Activated naive CD4-positive, alpha-beta T cell treated with anti-CD3 and anti-CD28 coated beads, Interleukin-2, amount 50 U/mL, for 24 hours (primary cell): ENCODE measurements around the gene FERD3L.
"Not testable (repeated sequence)": the region's sequence is repeated elsewhere in the genome, so short reads cannot be mapped to it uniquely, and the experiment has no call there.

Experiments
- H3K27ac Mint-ChIP-seq: one replicate; pipeline ENCODE4 v1.8.0; 2021; ENCODE audit warnings: mild to moderate bottlenecking, mixed read lengths
- H3K27me3 Mint-ChIP-seq: one replicate; pipeline ENCODE4 v1.8.0; 2021; ENCODE audit warnings: mixed read lengths
- H3K36me3 Mint-ChIP-seq: one replicate; pipeline ENCODE4 v1.8.0; 2021; ENCODE audit warnings: mixed read lengths
- H3K4me1 Mint-ChIP-seq: one replicate; pipeline ENCODE4 v1.8.0; 2021; ENCODE audit warnings: mixed read lengths
- H3K4me3 Mint-ChIP-seq: one replicate; pipeline ENCODE4 v1.8.0; 2021; ENCODE audit warnings: mild to moderate bottlenecking, mixed read lengths
- H3K9me3 Mint-ChIP-seq: one replicate; pipeline ENCODE4 v1.8.0; 2021; ENCODE audit warnings: mixed read lengths

The FERD3L gene, protein sequence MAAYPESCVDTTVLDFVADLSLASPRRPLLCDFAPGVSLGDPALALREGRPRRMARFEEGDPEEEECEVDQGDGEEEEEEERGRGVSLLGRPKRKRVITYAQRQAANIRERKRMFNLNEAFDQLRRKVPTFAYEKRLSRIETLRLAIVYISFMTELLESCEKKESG

DNA sequence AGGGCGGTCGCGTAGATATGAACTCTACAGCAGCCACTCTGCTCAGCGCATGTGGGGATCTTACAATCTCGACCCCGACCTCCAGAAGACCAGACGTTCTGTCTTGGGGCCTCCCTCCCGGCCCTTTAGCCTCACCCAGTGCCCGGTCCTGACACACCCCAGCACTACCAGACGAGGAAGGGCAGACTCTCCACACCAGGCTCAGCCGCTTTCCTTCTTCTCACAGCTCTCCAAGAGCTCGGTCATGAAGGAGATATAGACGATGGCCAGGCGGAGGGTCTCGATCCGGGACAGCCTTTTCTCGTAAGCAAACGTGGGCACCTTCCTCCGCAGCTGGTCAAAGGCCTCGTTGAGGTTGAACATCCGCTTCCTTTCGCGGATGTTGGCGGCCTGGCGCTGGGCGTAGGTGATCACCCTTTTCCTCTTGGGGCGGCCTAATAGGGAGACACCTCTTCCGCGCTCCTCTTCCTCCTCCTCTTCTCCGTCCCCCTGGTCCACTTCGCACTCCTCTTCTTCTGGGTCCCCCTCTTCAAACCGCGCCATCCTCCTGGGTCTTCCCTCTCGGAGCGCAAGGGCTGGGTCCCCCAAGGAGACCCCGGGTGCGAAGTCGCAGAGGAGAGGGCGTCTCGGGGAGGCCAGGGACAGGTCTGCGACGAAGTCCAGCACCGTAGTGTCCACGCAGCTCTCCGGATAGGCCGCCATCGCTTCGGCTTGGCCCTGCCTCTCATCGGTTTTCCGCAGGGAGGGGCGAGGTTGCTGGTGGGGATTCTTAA lies at the start of gene FERD3L:
Gene FERD3L, minus strand, starts transcription at position 761 of the 773 bp plus-strand sequence. Its CDS starts 59 bp downstream, at position 702.
- Mint-ChIP-seq H3K4me3 (no peak within 1 kb of the TSS), H3K27ac (no peak within 1 kb of the TSS), H3K36me3 (peaks cover 2% of the 10 kb centered on the region), H3K9me3 (no peaks in the 10 kb centered on the region), H3K4me1 (no peaks in the 10 kb centered on the region), H3K27me3 (peaks cover 28% of the 10 kb centered on the region)

DNA sequence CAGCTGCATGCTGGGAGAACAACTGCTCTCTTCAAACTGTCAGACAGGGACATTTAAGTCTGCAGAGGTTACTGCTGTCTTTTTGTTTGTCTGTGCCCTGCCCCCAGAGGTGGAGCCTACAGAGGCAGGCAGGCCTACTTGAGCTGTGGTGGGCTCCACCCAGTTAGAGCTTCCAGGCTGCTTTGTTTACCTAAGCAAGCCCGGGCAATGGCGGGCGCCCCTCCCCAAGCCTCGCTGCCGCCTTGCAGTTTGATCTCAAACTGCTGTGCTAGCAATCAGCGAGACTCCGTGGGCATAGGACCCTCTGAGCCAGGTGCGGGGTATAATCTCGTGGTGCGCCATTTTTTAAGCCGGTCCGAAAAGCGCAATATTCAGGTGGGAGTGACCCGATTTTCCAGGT lies 49.2 kb upstream of the FERD3L start:
- H3K27ac Mint-ChIP-seq, H3K9me3 Mint-ChIP-seq, H3K27me3 Mint-ChIP-seq, H3K36me3 Mint-ChIP-seq, H3K4me3 Mint-ChIP-seq, H3K4me1 Mint-ChIP-seq: not testable (repeated sequence)

DNA sequence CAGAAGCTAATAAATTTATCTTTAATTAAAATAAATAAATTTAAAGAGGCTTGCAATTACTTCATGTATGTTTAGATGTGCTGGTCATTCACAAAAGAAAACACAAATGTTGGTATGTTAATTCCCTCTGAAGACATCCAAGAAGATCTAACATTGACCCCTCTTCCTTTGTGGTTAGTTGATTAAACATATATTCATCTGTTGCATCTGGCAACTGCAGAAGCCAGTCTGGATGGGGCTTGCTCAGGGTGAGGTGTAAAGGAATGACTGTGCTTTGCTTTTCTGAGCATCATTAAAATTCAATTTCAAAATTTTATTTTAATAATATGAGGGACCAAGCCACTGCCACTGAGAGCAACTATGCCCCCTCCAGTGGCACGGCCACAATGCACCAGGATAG lies 36.4 kb upstream of the FERD3L start:
- no peak overlapping the region for H3K27ac Mint-ChIP-seq
- peaks cover 22% of the 10 kb centered on the region for H3K9me3 Mint-ChIP-seq
- H3K36me3 Mint-ChIP-seq: no peaks in the 10 kb centered on the region
- H3K4me3 Mint-ChIP-seq: no peak overlapping the region
- no peaks in the 10 kb centered on the region for H3K27me3 Mint-ChIP-seq
- no peaks in the 10 kb centered on the region for H3K4me1 Mint-ChIP-seq

DNA sequence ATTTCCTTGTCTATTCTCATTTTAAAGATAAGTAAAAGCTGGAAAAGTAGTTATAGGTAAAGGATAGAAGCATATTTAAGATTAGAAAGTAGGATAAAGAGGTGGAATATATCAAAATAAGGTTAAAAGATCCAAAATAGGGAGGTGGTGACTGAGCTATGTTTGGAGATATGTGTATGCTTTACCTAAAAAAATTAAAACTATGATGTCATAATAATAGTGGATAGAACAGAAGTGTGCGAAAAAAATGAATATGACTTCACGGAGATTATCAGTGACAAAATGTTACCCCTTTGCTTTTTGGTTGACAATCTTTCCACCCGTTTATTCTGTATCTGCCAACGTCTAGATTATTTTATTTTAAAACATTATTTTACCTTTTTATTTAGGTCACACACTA lies 33.4 kb upstream of the FERD3L start:
- Mint-ChIP-seq H3K4me3 (no peak overlapping the region), H3K27me3 (no peaks in the 10 kb centered on the region), H3K27ac (no peak overlapping the region), H3K4me1 (no peaks in the 10 kb centered on the region), H3K36me3 (no peaks in the 10 kb centered on the region), H3K9me3 (peaks cover 9% of the 10 kb centered on the region)

DNA sequence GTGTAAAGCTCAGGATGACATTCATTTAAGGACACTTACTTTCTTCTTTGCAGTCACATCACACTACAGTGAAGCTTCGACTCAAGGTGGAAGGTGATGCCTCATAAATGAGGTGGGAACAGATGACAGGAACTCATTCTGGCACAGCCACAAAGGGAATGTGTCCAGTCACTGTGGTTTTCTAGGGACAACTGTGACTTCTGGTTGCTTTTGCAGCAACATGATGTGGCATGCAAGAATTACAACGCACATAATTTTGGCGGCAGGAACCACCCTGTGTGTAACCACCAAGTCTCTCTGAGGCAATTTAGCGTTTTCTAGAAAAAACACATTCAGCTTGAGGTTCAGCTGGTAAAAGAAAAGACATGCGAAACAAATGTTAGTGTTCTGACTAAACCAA lies 32.0 kb upstream of the FERD3L start:
- Mint-ChIP-seq H3K4me1 (no peaks in the 10 kb centered on the region), H3K9me3 (peaks cover 4% of the 10 kb centered on the region), H3K4me3 (no peak overlapping the region), H3K27ac (no peak overlapping the region), H3K36me3 (no peaks in the 10 kb centered on the region), H3K27me3 (no peaks in the 10 kb centered on the region)

DNA sequence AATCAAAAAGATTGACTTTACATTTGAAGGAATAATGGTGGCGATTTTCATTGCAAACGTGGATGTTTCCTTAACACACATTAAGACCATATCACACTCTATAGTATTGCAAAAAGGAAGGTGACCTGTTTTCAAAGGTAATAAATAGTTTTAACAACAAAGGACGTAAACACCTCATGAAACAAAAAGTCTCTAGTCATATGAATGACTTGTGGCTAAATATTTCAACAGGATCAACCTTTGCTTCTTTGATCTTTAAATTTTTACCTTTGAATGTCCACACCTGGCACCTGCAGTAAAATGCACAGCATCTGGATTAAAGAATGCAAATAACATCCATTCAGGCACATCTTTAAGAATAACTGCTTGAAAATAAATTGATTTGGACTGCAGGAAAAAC lies 30.0 kb upstream of the FERD3L start:
- Mint-ChIP-seq H3K36me3 (no peaks in the 10 kb centered on the region), H3K4me1 (no peaks in the 10 kb centered on the region), H3K27me3 (no peaks in the 10 kb centered on the region), H3K9me3 (peaks cover 4% of the 10 kb centered on the region), H3K27ac (no peak overlapping the region), H3K4me3 (no peak overlapping the region)

DNA sequence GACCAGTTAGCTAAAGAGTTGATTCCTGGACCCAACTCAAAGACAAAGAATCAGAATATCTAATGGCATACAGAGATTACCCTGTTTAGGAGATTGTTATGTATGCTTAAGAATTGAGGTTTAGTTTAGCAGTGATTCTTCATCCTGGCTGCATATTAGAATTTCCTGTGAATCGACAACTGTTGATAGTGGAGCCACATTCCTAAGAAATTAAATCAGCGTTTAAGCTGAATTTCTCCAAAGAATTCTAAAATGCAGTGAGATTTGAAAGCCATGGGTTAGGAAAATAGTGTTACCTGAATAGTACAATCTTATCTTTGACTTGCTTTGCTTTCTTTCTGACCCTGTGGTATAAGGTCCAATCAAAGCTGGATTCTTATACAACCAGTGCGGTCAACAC lies 16.4 kb upstream of the FERD3L start:
- Mint-ChIP-seq H3K9me3 (peaks cover 5% of the 10 kb centered on the region), H3K4me3 (no peak overlapping the region), H3K27ac (no peak overlapping the region), H3K4me1 (no peaks in the 10 kb centered on the region), H3K27me3 (no peaks in the 10 kb centered on the region), H3K36me3 (no peaks in the 10 kb centered on the region)

DNA sequence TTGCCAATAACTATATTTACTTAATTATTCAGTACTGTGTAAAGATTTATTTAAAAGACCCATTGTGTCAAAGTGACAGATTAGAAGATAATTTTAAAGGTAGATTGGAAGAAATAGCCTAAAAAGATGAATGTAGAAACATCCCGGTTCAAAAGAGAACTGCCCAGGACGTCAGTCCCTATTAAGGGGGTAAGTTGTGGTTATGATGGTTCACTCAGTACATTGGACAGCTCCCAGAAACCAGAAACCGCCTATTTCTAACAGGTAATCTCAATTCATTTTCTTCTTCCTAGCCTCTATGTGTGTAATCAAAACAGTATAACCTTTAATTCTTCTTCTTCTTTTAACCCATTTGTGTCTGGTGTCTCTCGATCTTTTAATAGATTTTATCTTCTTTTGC lies 1.5 kb upstream of the FERD3L start:
- H3K27me3 Mint-ChIP-seq: peaks cover 28% of the 10 kb centered on the region
- H3K27ac Mint-ChIP-seq: no peak overlapping the region
- H3K36me3 Mint-ChIP-seq: peaks cover 2% of the 10 kb centered on the region
- H3K9me3 Mint-ChIP-seq: no peaks in the 10 kb centered on the region
- no peaks in the 10 kb centered on the region for H3K4me1 Mint-ChIP-seq
- no peak overlapping the region for H3K4me3 Mint-ChIP-seq

DNA sequence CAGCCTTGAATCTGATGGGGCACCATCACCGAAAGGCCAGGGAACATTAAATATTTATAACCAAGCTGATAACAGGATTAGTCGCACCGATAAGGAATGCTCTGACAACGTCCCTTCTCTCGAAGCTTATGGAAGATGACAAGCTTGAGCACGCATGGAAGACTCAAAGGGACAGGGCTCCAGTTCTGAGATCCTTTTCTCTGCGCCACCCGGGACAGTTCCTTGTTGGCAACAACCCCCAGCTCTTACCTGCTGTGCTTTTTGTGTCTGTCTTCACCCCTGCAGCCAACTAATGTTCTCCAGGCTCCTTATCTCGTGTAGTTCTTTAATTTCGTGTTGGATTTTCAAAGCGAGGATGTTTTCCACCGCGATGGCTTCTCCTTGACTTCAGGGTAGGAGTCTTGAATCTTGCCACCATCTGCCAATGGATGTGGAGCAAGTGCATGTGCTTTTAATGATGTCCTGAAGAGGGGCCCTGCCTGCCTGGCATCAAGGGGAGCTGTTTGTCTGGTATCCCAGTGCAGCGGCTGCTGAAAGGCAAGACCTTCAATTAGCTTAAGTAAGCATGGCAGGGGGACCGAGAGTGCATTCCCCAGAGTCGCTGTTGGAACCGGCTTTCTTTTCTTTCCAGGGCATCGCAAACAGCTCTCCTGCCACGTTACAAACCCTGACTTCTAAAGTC lies 354 bp upstream of the FERD3L start:
- no peak overlapping the region for H3K27ac Mint-ChIP-seq
- H3K36me3 Mint-ChIP-seq: peaks cover 2% of the 10 kb centered on the region

DNA sequence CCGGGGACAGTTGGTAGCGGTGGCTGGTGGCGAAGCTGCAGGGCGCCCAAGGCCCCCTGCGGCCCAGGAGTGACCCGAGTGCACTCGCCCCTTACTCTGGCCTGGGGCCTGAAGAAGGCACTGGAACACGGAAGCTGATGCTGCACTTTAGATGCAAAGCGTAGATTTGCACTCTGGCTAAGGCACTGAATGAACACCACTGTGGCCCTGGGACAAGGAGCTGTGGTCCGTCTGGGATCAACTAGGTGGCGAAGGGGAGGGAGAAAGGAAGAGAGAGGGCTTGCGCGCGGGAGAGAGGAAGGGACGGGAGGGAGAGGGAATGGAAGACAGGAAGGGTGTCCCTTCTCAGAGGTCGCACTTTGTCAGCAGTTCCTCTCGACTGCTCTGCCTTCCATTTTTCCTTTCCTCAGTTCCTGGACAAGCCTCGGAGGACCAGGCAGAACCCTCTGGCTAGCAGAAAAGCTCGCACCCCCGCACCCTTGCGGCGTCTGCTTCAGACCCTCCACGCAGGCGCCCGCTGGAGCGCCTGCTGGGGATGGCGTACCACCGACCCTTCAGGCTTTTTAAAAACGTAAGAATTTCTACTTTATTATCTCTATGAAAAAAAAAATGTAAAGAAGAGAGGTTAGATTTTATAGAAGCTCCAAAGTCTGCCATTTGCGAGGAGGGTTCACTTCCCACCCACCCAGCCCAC lies 1.2 kb downstream of the FERD3L start:
- H3K27me3 Mint-ChIP-seq: peaks cover 28% of the 10 kb centered on the region
- no peaks in the 10 kb centered on the region for H3K9me3 Mint-ChIP-seq
- H3K4me3 Mint-ChIP-seq: no peak overlapping the region
- no peak overlapping the region for H3K27ac Mint-ChIP-seq
- H3K4me1 Mint-ChIP-seq: no peaks in the 10 kb centered on the region
- peaks cover 2% of the 10 kb centered on the region for H3K36me3 Mint-ChIP-seq

More for the DNA sequence above, 354 bp upstream of the FERD3L start:
- H3K4me3 Mint-ChIP-seq: no peak overlapping the region
- peaks cover 28% of the 10 kb centered on the region for H3K27me3 Mint-ChIP-seq
- no peaks in the 10 kb centered on the region for H3K4me1 Mint-ChIP-seq
- no peaks in the 10 kb centered on the region for H3K9me3 Mint-ChIP-seq

DNA sequence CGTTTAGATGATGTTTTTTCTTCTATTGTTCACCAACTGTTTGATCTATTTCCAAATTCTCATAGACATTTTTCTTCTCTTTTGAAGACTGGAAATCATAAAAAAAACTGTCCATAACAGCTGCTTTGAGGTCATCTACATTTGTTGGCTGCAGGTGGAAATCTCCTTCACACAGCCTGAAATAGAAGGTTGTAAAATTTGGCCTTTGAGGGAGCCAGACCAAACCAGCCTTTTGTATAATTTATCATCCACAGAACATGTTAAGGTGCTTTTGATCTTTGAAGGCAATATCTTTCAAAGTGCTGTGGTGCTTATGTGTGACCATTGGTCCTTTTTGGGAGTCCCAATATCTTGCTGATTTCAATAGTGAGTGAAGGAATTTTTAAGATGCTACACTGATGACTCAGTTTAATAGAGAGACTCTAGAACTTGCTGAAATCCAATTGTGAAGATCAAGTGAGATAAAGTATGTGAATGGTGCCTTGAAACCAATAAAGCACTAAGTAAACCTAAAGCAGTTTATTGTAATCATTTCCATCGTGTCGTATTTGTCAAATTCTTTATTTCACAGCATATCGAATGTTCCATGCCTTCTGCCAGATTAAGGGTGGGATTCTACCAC lies 5.4 kb downstream of the FERD3L start:
- no peak overlapping the region for H3K4me3 Mint-ChIP-seq
- H3K4me1 Mint-ChIP-seq: no peaks in the 10 kb centered on the region
- H3K36me3 Mint-ChIP-seq: no peaks in the 10 kb centered on the region
- no peaks in the 10 kb centered on the region for H3K9me3 Mint-ChIP-seq
- H3K27me3 Mint-ChIP-seq: peaks cover 15% of the 10 kb centered on the region
- no peak overlapping the region for H3K27ac Mint-ChIP-seq

DNA sequence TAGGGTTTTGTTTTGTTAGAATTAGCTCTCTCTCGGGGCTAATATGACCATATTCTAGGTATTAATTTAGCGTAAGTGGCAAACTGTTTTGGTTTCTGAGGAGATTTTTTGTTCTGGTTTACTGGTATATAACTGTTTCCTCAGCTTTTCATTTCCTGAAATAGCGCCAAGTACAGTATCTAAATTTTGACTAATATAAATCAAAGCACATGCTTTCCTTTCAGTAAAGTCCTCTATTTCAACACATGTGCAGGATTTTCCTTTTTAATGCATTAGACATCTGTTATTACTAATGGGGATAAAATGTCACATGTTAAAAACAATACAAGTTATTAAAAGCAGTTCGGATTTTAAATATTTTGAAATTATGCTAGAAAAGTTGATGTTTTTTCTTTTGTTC lies 11.3 kb downstream of the FERD3L start:
- Mint-ChIP-seq H3K27ac (no peak overlapping the region), H3K4me1 (no peaks in the 10 kb centered on the region), H3K36me3 (no peaks in the 10 kb centered on the region), H3K27me3 (no peaks in the 10 kb centered on the region), H3K9me3 (no peaks in the 10 kb centered on the region), H3K4me3 (no peak overlapping the region)

DNA sequence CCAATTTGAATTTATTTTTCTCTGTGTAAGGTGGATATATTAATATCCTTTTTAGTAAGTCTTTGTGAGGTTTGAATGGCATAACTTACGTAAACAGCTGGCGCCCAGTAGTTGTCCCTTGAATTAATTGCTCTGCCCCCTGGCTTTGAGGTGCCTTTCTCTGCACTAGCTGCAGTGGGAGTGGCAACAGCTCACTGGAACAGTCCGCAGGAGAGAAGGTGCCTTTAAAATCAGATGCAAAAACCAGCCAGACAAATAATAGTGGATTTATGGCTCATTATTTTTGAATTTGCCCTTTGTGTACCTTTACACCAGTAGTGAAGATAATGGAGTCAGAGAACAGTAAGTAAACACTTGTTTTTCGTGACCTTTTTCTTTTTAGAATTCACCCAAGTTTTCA lies 11.8 kb downstream of the FERD3L start:
- Mint-ChIP-seq H3K4me3 (no peak overlapping the region), H3K4me1 (no peaks in the 10 kb centered on the region), H3K9me3 (no peaks in the 10 kb centered on the region), H3K36me3 (no peaks in the 10 kb centered on the region), H3K27ac (no peak overlapping the region), H3K27me3 (no peaks in the 10 kb centered on the region)

DNA sequence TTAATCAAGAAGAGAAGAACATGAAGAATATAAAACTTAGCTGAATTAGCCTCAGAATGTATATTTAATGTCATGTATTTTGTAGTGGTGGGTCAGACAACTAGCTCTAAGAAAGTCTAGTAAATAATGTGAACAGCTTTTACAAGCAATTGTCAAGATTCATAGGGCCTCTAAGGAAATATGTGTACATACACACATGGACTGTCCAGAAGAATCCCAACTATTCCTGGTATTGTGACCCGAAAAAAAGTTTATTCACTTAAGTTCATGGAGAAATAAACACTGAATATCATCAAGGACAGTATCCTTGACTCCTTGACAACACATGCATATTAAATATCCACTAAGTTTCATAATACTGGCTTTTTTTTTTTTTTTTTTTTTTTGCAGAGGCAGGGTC lies 16.4 kb downstream of the FERD3L start:
- Mint-ChIP-seq H3K4me1 (no peaks in the 10 kb centered on the region), H3K27ac (no peak overlapping the region), H3K4me3 (no peak overlapping the region), H3K9me3 (no peaks in the 10 kb centered on the region), H3K27me3 (peaks cover 2% of the 10 kb centered on the region), H3K36me3 (no peaks in the 10 kb centered on the region)

DNA sequence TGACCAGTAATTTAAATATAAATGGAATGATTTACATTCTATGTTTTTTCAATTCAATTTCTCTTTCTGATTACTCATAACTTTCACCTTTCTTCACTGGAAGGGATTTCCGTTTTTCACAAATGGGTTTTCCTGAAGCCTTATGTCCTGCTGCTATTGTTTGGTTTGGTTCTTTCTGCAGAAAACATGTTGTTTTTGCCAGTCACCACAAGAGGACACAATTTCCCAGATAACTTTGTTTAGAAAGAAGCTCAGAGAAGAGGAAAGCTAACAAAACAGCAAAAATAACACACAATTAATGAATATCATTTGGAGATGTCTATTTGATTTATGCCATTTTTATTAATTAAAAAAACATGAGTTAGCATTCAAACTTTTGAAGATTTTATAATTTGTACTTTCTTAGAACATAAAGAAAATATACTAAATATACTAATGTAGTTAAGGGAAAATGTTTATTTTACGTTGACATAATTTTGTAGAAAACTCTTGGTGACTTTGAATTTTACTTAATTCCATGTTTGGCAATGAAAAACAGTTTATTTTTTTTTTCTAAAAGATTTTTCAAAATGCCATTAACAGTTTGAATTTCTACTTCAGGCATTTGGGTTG lies 23.1 kb downstream of the FERD3L start:
- Mint-ChIP-seq H3K27ac (no peak overlapping the region), H3K9me3 (no peaks in the 10 kb centered on the region), H3K36me3 (no peaks in the 10 kb centered on the region), H3K27me3 (peaks cover 29% of the 10 kb centered on the region), H3K4me1 (no peaks in the 10 kb centered on the region), H3K4me3 (no peak overlapping the region)
